OCI-LY7 (cell line): ENCODE measurements around the gene KCNQ5. TPM values are rescaled to one million over a fixed set of nuclear protein-coding genes. Genes with fewer than 3 reads are reported as not detected.

ENCODE experiments used
- BruUV-seq: library from RNA; stranded (reverse); fragments of 400-500 nt; replicated peaks from 2 replicates; lab custom pipeline; 2021; lab: Mats Ljungman, UMichigan
- CTCF ChIA-PET: fragments of 300-600 bp; sonication (Branson Sonifier 250); formaldehyde crosslinking; loops from one replicate; lab custom pipeline; 2022; ENCODE audit warnings: antibody characterized with exemption; ENCODE audit not compliant: unreplicated experiment; lab: Charles Lee
- POLR2A ChIA-PET: fragments of 300-600 bp; sonication (Branson Sonifier 250); formaldehyde crosslinking; loops from one replicate; lab custom pipeline; 2022; ENCODE audit warnings: antibody characterized with exemption; lab: Charles Lee
- DNase-seq: peaks from one replicate; pipeline ENCODE4 v3.0.0-alpha.2; 2015; ENCODE audit warnings: low spot score
- H2AFZ ChIP-seq: fragments of 200-600 bp; sonication (generic), shearing (Covaris generic); 2 replicates; pipeline ENCODE4 v1.6.1; 2014; ENCODE audit warnings: mild to moderate bottlenecking, antibody characterized with exemption, low read length, moderate library complexity
- H3K27ac ChIP-seq: fragments of 200-600 bp; sonication (generic); 2 replicates; pipeline ENCODE4 v1.5.1; 2014; ENCODE audit warnings: mixed run types, low read depth, mild to moderate bottlenecking, moderate library complexity, low read length, inconsistent platforms; ENCODE audit not compliant: poor library complexity, severe bottlenecking
- H3K36me3 ChIP-seq: fragments of 200-600 bp; sonication (generic); 2 replicates; pipeline ENCODE4 v1.6.1; 2014; ENCODE audit warnings: mild to moderate bottlenecking, antibody characterized with exemption, low read length, moderate library complexity, mixed read lengths; ENCODE audit not compliant: insufficient read depth
- H3K4me1 ChIP-seq: fragments of 200-600 bp; sonication (generic); 2 replicates; pipeline ENCODE4 v1.5.1; 2014; ENCODE audit warnings: mild to moderate bottlenecking, low read length; ENCODE audit not compliant: insufficient read depth, poor library complexity, severe bottlenecking
- H3K4me2 ChIP-seq: fragments of 200-600 bp; sonication (generic); 2 replicates; pipeline ENCODE4 v1.6.1; 2014; ENCODE audit warnings: mild to moderate bottlenecking, low read length
- H3K4me3 ChIP-seq: fragments of 200-600 bp; sonication (generic); 2 replicates; pipeline ENCODE4 v1.5.1; 2014; ENCODE audit warnings: mild to moderate bottlenecking, low read depth, low read length; ENCODE audit not compliant: poor library complexity, severe bottlenecking
- H3K79me2 ChIP-seq: fragments of 200-600 bp; sonication (generic); 2 replicates; pipeline ENCODE4 v1.6.1; 2016; ENCODE audit warnings: low read depth, mild to moderate bottlenecking, low read length, moderate library complexity, mixed read lengths; ENCODE audit not compliant: insufficient read depth
- H3K9me2 ChIP-seq: fragments of 200-600 bp; sonication (generic); 2 replicates; pipeline ENCODE4 v1.6.1; 2016; ENCODE audit warnings: mild to moderate bottlenecking, low read length, mixed read lengths; ENCODE audit not compliant: insufficient read depth
- H3K9me3 ChIP-seq: fragments of 200-600 bp; sonication (generic); 2 replicates; pipeline ENCODE4 v1.6.1; 2014; ENCODE audit warnings: mild to moderate bottlenecking, mixed run types, low read length, mixed read lengths
- H4K20me1 ChIP-seq: fragments of 200-600 bp; sonication (generic); 2 replicates; pipeline ENCODE4 v1.6.1; 2014; ENCODE audit warnings: mild to moderate bottlenecking, antibody characterized with exemption, low read length, moderate library complexity, mixed read lengths; ENCODE audit not compliant: insufficient read depth
- EZH2phosphoT487 ChIP-seq: fragments of 200-600 bp; sonication (generic); IDR thresholded peaks from 2 replicates; pipeline ENCODE4 v1.6.1; 2018; ENCODE audit warnings: low read depth, borderline replicate concordance, mild to moderate bottlenecking, mixed run types, antibody characterized with exemption, low read length, moderate library complexity, mixed read lengths
- intact Hi-C: fragments of 100-400 bp; cut with micrococcal nuclease; formaldehyde crosslinking; loops from one replicate; pipeline ENCODE4 v1.10.0; 2022; ENCODE audit not compliant: unreplicated experiment
- total RNA-seq, 2 experiments: library from RNA; depleted of rRNA in 1 of 2; stranded (reverse); fragments of >200 nt in 1 of 2; shearing (Covaris generic) in 1 of 2; gene quantifications; 2 replicates each; pipeline ENCODE4 v1.2.3, GENCODE V29; 2014 to 2022
- TF ChIP-seq, protein P1 (sequence below): fragments of 200-600 bp; sonication (generic); conservative IDR thresholded peaks from 2 replicates; pipeline ENCODE4 v1.5.1; 2014; ENCODE audit warnings: mild to moderate bottlenecking, antibody characterized with exemption, low read length, moderate library complexity, mixed read lengths

KCNQ5 gene
- total RNA-seq, 2 experiments from 2014 or later = 26.1 to 29.7 TPM

DNA sequence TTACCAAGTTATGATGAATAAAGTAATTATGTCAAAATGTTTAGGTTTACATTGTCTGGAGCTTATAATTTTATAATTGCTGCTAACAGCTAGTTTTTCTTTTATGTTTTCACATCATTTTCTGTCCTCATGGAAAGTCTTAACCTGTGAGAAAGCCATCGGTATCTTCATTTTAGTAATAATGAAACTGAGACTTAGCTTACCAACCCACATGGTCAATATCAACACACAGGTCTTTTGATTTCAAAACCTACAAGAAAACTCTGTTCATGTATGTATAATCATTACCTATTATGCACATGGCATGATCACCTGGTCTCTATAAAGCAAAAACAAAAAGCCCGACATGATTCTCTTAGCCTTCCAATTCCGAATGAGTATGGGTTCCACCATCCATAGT is 61.9 kb downstream of the KCNQ5 start:
- intact Hi-C loops = no loop called here
- no TSS peak for BruUV-seq

DNA sequence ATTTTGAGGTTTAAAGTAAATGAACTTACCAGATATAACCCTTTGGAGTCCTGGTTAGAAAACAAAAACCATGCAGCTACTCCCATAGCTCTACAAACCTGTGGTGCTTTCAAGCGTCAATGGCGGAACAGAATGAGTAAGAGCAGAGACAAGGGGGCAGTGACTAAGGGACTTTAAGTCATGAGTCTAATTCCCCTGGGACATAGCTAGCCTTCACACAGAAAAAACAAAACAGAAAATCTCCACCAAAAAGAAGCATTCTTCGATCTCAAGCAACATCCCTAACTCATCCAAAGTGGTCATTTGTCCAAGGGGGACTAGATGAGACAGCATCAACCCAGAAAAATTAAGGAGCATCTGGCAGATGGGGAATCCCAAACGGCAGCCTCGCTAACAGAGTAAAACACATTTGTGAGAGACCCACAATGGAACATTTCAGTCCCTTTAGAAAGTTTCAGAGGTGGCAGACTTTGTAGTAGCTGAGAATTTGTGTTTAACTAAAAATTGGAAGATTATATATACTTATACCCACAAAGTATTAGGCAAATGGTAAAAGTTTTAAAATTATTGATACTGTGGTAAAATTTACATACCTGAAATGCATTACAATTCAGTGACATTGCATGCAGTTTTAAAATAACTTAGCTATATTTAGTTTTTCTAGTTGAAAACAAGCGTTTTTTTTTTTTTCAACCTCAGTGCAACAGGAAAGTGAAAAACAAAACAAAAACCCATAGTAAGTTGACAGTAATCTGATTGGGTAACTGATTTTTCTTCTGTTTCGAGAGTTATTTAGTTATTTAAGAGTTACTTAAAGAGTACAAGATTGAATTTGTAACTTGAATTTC is 67.5 kb downstream of the KCNQ5 start:
- Histone ChIP-seq H3K4me3 (no peak overlapping the region), H3K4me2 (peak overlapping the region; percentile 9; the same call in 1 of the 2 replicates), H3K9me3 (no peaks in the 10 kb centered on the region), H4K20me1 (peaks cover 6% of the 10 kb centered on the region; the same call in 1 of the 2 replicates), H3K4me1 (no peaks in the 10 kb centered on the region), H3K9me2 (no peaks in the 10 kb centered on the region), H3K27ac (no peak overlapping the region), H3K36me3 (peaks cover 28% of the 10 kb centered on the region), H2AFZ (no peak overlapping the region), H3K79me2 (peaks cover 13% of the 10 kb centered on the region; the same call in 1 of the 2 replicates)
- TF ChIP-seq, protein P1, sequence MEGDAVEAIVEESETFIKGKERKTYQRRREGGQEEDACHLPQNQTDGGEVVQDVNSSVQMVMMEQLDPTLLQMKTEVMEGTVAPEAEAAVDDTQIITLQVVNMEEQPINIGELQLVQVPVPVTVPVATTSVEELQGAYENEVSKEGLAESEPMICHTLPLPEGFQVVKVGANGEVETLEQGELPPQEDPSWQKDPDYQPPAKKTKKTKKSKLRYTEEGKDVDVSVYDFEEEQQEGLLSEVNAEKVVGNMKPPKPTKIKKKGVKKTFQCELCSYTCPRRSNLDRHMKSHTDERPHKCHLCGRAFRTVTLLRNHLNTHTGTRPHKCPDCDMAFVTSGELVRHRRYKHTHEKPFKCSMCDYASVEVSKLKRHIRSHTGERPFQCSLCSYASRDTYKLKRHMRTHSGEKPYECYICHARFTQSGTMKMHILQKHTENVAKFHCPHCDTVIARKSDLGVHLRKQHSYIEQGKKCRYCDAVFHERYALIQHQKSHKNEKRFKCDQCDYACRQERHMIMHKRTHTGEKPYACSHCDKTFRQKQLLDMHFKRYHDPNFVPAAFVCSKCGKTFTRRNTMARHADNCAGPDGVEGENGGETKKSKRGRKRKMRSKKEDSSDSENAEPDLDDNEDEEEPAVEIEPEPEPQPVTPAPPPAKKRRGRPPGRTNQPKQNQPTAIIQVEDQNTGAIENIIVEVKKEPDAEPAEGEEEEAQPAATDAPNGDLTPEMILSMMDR = no peak
- TF ChIP-seq EZH2phosphoT487 = no peak
- intact Hi-C loops = no loop called here
- CTCF ChIA-PET = no interaction called here
- no TSS peak for BruUV-seq
- DNase-seq = peak; percentile 8
- POLR2A ChIA-PET = interaction anchor here (0.5 to 1.1 kb wide), 10 partner anchors 10 to 503 kb away, joined by 3 to 4 read pairs (median 4); no protein-coding TSS in a partner anchor

More for the DNA sequence above, 61.9 kb downstream of the KCNQ5 start:
- Histone ChIP-seq H2AFZ (no peak overlapping the region), H3K79me2 (peaks cover 13% of the 10 kb centered on the region; the same call in 1 of the 2 replicates), H3K9me3 (no peaks in the 10 kb centered on the region), H3K36me3 (peaks cover 25% of the 10 kb centered on the region), H3K27ac (no peak overlapping the region), H3K4me3 (no peak overlapping the region), H3K4me2 (no peak overlapping the region), H3K4me1 (no peaks in the 10 kb centered on the region), H4K20me1 (peaks cover 12% of the 10 kb centered on the region; the same call in 1 of the 2 replicates), H3K9me2 (no peaks in the 10 kb centered on the region)
- DNase-seq = no peak
- ChIA-PET CTCF (no interaction called here), POLR2A (interaction anchor here (0.6 to 1.6 kb wide), 4 partner anchors 12 to 26 kb away, joined by 4 to 5 read pairs (median 5); no protein-coding TSS in a partner anchor)
- TF ChIP-seq, protein P1 = no peak
- TF ChIP-seq EZH2phosphoT487 = no peak
